SKM-1 (cell line): Measurements from ENCODE around the gene VAV3.

Source experiments
- DNase-seq: peaks from one replicate; lab custom pipeline; 2025; ENCODE audit not compliant: unreplicated experiment; lab: John Stamatoyannopoulos, UW

Gene VAV3

GRCh38 chr1:107972391-107973180 is 7.6 kb upstream of the VAV3 start:
- DNase-seq = no peak

GRCh38 chr1:107966550-107966949 is 1.6 kb upstream of the VAV3 start:
- no peak for DNase-seq

DNA sequence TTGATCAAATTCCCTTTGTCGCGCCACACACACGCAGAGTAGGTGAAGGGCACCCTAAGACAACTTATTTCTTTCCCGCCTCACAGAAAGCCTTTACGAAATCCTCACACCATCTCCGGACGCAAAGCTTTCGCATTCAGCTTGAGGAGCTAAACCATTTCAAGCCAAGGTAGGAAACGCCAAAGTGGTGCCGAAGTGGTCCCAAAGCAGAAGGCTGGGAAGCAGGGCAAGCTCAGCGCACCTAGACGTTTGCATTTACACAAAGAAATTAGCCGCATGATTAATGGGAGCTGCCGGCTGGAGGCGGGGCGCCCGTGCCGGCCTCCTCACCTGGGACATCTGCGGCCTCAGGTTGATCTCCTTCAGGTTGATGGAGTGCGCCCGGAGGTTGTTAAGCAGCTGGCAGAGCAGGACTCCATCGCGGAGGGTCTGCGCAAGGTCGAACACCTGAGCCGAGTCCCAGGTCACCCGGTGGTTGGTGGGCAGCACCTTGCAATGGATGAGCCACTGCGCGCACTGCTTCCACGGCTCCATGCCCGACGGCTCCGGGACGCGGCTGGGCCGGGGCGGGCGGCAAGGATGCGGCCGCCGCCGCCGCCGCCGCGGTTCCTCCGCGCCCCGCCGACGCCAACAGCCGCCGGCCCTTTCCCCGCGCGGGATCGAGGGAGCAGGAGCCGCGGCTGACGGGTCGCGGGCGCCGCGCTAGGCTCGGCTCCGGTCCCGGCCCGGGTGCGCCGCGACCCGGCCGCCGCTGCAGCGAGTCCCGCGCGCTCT is 457 bp downstream of the VAV3 start:
- no peak for DNase-seq

DNA sequence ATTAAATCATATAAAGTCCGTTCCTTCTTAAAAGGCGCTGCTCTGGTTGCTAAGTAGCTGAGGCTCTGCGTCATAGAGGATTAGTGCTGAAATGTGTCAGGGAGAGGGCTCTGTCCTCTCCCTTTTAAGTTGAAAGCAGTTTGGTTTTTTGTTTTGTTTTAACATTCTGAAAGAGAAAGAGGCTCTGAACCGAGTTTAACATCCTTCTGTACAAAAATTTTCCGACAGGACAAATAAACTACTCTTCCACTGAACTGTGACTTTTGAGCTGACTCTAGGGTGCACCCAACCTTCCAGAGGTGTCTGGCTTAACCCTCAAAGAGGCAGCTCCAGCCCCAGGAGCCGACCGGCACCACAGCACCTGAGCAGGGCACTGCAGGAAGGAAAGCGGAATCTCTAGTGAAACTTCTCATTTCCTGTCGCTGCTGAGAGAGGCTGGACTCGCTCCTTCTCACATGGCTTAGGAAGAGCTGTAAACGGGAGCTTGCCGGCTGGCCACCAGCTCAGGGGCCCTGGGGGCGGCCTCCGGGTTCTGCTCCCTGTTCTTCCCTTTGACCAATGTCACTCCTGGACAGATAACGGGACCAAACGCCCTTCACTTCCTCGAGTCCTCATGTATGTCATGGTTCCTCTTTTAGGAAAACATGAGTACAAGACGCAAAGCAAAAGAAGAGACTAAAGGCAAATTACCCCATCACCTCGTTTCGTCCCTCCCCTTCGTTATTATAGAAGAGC is 1.2 kb downstream of the VAV3 start:
- DNase-seq = peak; percentile 47

DNA sequence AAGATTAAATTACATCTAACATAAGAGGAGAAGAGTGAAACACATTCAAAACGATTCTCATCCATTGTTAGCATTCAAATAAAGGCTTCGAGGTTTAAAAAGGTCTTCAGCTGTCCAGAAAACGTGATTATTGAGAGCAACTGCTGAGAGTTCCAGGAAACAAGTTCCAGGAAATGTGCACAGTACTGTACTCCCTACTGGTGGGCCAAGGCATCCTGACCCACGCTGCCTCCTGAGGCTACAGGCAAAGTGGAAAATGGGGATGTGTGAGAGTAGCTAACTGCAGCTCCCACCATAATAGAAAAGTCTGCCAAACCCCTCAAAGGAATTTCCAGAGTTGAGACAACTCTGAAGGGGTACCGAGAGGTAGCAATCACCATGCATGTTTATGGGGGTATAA is 2.0 kb downstream of the VAV3 start:
- no peak for DNase-seq

DNA sequence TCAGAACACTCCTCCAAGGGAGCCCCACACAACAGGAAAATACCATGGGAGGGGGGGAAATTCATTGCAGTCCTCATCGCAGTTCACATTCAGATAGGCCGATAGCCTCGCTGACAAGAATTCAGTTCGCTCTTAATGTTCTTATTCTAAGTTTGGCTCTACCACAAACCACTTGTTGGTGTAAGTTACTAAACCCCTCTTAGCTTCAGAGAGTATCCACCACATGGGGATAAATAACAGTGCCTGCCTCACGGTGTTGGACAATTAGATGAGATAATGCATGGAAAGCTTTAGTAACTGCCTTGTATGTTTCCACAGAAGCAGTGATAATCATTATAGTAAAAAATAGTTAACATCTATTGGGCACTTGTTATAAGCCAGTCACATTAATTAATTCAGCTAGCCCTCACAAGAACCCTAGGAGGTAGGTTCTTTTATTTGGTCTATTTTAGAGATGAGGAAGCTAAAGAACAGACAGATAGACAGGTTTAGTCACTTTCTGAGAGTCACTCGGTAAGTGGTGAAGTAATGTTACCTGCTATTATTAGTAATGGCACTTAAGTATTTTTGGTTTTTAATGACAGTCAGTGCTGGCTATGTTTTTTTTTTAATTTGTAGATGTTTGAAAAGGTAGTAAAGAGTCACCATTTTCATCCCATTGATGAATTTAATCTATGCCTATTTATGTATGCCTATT is 10.1 kb downstream of the VAV3 start:
- DNase-seq = no peak

GRCh38 chr1:107954126-107954525 is 10.9 kb downstream of the VAV3 start:
- no peak for DNase-seq

DNA sequence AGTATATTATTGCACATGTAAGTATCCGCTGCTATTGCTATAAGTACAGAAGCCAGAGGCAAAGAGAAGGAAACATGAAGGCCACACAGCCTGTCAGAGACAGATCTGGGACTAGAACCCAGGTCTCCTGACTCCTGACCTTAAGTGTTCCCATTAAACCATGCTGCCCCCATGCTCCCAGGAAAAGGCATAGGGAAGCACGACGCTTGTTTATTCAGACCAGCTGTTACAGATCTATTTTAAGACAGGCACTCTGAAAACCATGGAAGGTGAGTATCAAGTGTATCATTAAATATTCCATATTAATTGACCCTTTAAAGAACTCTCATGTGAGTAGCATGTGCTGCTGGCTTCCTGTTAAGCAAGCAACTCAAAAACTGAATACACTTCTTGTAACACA is 11.4 kb downstream of the VAV3 start:
- no peak for DNase-seq

DNA sequence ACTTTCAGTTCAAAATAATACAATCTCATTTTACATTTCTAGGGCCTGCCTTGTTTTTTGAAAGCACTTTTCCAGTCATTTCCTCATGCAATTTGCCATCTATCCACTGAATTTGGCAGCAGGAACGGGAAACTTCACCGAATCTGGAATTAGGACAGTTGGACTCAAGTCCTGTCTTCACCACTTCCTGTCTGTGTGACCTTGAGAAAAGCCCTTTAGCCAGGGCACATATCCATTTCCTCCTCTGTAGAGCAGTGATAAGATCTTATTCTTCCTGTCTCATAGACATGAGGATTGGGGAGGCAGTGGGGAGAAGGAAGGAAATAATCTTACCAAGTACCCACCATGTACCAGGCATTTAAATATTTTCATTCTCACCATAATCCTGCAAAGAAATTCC is 12.0 kb downstream of the VAV3 start:
- peak; percentile 12 for DNase-seq

DNA sequence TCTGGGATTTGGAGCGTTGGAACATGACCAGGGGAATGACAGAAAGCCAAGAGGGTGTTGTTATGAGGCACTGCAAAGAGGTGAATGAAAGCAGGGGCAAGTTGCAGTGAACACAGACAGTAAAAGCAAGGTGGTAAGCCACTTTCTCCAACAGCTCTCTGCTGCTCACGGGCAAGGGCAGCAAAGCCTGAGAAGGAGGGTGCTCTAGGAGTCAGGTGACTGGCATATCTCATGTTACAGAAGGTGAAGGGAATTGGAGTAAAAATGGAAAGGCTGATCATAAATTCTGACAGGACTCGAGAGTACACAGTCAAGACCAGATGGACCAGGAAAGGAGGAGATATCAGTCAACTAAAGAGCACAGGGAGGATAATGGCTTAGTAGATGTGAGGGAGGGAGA is 14.5 kb downstream of the VAV3 start:
- no peak for DNase-seq

DNA sequence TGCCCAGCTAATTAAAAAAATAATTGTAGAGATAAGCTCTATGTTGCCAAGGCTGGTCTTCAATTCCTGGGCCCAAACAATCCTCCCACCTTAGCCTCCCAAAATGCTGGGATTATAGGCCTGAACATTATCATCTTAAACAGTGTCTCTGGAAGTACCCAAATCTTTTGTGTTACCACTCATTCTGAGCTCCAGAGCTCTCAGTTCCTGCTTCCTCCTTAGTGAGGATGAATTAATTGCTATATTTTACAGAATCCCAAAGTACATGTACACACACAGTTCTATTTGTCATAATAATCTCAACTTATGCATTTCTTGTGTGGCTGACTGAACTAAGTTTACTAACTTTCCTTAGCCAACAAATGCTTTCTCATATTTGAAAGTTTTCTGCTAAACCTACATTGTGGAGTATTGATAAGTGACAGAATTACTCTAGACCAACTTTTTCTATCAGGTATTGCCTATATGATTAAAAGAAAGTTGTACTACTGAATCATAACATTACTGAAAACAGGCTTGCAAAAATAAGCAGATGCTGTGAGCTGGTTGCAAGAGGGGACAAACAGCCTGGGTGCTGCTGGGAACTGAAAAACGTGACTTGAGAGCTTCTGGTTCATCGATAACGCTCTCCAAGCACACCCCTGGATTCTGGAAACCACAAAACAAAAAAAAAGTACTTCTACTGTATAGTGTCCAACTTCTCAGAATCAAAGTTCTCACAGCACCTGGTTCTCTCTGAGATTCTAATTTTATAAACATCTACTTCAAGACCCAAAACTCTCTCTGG is 15.3 kb downstream of the VAV3 start:
- no peak for DNase-seq

GRCh38 chr1:107946794-107947193 is 18.2 kb downstream of the VAV3 start:
- DNase-seq = no peak

DNA sequence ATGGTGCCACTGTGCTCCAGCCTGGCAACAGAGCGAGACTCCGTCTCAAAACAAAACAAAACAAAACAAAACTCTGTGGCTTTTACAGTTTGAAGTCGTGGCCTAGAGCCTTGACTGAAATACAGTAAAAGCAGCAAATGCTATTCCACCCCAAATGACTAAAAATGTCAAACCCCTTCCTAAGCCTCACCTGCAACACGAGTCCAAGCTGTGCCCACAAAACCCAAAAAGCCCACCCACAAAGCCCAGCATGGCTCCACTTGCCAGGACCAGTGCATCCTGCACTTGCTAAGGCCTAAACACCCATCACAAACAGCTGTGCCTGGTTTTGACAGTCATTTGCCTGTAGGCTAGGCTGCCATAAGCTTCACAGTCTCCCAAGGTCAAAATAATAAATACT is 21.3 kb downstream of the VAV3 start:
- DNase-seq = no peak

DNA sequence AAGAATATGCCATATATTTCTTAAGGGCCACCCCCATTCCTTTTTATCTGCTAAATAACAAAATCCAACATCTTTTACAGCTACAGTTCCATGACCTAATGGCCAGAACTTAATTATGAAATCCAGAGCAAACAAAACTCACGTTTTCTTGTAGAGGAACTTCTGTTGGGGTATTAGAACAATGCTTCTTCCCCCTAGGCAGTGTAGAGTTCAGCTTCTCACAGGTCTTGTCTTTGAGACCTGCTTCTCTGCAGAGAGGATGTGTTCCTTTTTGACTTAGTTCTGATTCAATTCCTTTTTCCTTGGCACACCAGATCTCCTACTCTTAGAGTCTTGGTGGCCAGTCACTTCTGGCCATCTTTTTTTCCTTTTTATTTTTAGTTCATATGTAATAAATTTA is 22.2 kb downstream of the VAV3 start:
- no peak for DNase-seq

DNA sequence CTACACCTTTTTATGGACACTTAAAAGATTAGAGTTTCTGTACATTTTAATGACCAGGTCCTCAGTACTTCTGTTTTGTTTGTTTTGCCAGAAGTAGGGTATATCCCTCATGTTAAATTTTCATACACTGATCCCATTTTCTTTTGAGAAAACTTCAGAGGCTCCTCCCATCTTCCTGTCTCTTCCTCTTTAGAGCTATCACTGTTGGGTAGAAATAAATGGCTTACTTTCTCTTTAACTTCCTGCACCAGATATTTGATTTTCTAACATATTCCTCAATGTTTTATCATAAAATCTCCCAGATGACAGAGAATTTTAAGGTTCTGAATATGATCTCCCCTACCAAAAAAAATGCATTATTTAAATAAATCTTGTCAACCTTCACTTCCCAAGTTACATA is 23.4 kb downstream of the VAV3 start:
- peak; percentile 45 for DNase-seq

GRCh38 chr1:107941123-107941522 is 23.9 kb downstream of the VAV3 start:
- DNase-seq = peak; percentile 78

DNA sequence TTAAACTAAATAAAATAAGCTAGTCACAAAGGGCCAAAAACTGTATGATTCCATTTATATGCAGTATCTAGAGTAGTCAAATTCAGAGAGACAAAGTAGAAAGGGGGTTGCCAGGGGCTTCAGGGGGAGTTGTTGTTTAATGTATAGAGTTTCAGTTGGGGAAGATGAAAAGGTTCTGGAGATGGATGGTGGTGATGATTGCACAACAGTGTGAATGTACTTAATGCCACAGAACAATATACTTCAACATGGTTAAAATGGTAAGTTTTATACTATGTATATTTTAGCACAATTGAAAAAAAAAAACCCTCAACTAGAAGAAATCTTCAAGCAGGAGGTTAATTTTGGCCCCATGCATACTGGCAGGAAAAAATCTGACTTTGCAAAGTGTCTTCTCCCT is 24.3 kb downstream of the VAV3 start:
- DNase-seq = no peak

- no peak for DNase-seq
Observed at GRCh38 chr1:107940017-107940577, 24.9 kb downstream of the VAV3 start.

- DNase-seq = no peak
Observed at GRCh38 chr1:107939256-107939655, 25.7 kb downstream of the VAV3 start.
